Tibial artery (tissue), 4 donors: Measurements from ENCODE around the gene MMS19.
A peak's percentile ranks its signal among the peaks of the same experiment; 100 is the strongest.

Experiments
- DNase-seq, 2 donors: peaks; one replicate each; pipeline ENCODE4 v3.0.0-alpha.2; 2019
- H3K27ac ChIP-seq, 2 donors: fragments of 200-600 bp; sonication (generic) in 1 of 2; 1 replicate in 1 of 2; 2 replicates in 1 of 2; pipeline ENCODE4 v1.5.1; 2018 to 2019; ENCODE audit warnings: mild to moderate bottlenecking in 1 of 2
- H3K27me3 ChIP-seq, 2 donors: fragments of 200-600 bp; sonication (generic) in 1 of 2; one replicate each; pipeline versions ENCODE4 v1.5.1 to v1.6.0; 2016 to 2019
- H3K36me3 ChIP-seq, 3 donors: fragments of 200-600 bp; sonication (generic) in 2 of 3; one replicate each; pipeline ENCODE4 v1.5.1; 2016 to 2019; ENCODE audit warnings: mild to moderate bottlenecking in 2 of 3
- H3K4me1 ChIP-seq, 4 donors: fragments of 200-600 bp; sonication (generic) in 2 of 4; 1 replicate in 3 of 4; 2 replicates in 1 of 4; pipeline ENCODE4 v1.5.1; 2016 to 2019
- H3K4me3 ChIP-seq, 2 donors: fragments of 200-600 bp; sonication (generic) in 1 of 2; 1 replicate in 1 of 2; 2 replicates in 1 of 2; pipeline ENCODE4 v1.5.1; 2018 to 2019; ENCODE audit warnings: mild to moderate bottlenecking in 2 of 2
- H3K9me3 ChIP-seq, 3 donors: fragments of 200-600 bp; sonication (generic) in 1 of 3; one replicate each; pipeline ENCODE4 v1.5.1; 2016 to 2019
- intact Hi-C: fragments of 100-400 bp; cut with DNase I; formaldehyde crosslinking; loops from one replicate; pipeline ENCODE4 v1.15.0; 2023; ENCODE audit warnings: low total_unique reads
- TF ChIP-seq, protein P1 (sequence below), 2 experiments: fragments of 200-600 bp in 1 of 2; fragments of 450-650 bp in 1 of 2; IDR thresholded peaks; one replicate each; pipeline ENCODE4 v1.5.1; 2017 to 2019; ENCODE audit warnings: antibody characterized with exemption in 2 of 2, mild to moderate bottlenecking in 1 of 2, moderate library complexity in 1 of 2

Gene MMS19

GRCh38 chr10:97543025-97543546 is 44.9 kb upstream of the MMS19 start:
- Histone ChIP-seq H3K36me3 (no peaks in the 10 kb centered on the region), H3K4me3 (no peak overlapping the region), H3K27me3 (no peaks in the 10 kb centered on the region), H3K4me1 (peaks cover 4 to 58% (median 45%) of the 10 kb centered on the region in 4 donors), H3K27ac (peak overlapping the region; percentile 78 to 88), H3K9me3 (no peaks in the 10 kb centered on the region)
- DNase-seq, result peak; percentile 92 to 93
- intact Hi-C loops, result no loop called here
- TF ChIP-seq, protein P1, sequence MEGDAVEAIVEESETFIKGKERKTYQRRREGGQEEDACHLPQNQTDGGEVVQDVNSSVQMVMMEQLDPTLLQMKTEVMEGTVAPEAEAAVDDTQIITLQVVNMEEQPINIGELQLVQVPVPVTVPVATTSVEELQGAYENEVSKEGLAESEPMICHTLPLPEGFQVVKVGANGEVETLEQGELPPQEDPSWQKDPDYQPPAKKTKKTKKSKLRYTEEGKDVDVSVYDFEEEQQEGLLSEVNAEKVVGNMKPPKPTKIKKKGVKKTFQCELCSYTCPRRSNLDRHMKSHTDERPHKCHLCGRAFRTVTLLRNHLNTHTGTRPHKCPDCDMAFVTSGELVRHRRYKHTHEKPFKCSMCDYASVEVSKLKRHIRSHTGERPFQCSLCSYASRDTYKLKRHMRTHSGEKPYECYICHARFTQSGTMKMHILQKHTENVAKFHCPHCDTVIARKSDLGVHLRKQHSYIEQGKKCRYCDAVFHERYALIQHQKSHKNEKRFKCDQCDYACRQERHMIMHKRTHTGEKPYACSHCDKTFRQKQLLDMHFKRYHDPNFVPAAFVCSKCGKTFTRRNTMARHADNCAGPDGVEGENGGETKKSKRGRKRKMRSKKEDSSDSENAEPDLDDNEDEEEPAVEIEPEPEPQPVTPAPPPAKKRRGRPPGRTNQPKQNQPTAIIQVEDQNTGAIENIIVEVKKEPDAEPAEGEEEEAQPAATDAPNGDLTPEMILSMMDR (IDR thresholded peaks at IDR 0.05), result no peak

DNA sequence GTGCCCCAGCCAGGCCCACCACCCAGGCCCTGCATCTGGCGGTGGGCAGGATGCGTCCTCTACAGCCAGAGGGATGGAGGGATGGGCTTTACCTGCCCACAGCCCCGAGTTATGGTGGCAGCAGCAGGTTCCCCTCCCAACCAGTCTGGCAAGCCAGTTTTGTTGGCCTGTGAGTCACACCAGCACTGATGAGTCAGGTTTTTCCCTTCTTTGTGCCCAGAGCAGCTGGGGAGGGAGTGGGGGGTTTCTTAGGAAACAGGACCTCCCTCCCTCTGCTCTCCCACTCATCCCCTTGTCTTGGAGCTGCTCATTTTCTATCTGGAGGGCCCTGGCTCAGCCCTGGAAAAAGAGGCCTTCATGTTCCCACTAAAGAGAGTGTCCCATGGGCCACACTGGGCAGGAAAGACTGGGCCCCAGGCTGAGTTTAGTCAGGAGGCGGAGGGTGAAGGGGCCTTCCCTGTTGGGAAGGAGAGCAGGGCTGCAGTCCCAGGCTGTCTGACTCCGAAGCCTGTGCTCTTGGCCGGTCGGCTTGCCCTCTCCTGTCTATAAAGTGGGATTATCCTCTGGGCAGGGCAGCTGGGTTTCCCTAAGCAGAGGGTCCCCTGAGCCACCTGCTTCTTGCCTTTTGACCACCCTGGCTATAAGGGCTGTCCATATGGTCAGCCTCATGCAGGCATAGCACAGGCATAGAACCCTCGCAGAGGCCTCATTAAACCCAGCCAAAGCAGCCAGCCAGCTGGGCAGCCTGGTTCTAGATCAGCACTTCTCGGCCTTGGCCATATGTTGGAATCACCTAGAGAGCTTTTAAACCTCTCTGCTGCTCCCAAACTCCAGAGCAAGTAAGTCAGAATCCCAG is 44.2 kb upstream of the MMS19 start:
- no peak overlapping the region for H3K4me3 ChIP-seq
- intact Hi-C loops, result no loop called here
- TF ChIP-seq, protein P1 (IDR thresholded peaks at IDR 0.05), result no peak
- H3K9me3 ChIP-seq, result no peaks in the 10 kb centered on the region
- DNase-seq, result peak; percentile 85 to 89
- peaks cover 4 to 57% (median 45%) of the 10 kb centered on the region in 4 donors for H3K4me1 ChIP-seq
- no peaks in the 10 kb centered on the region for H3K36me3 ChIP-seq
- no peaks in the 10 kb centered on the region for H3K27me3 ChIP-seq
- H3K27ac ChIP-seq, result peak overlapping the region; percentile 78 to 88

DNA sequence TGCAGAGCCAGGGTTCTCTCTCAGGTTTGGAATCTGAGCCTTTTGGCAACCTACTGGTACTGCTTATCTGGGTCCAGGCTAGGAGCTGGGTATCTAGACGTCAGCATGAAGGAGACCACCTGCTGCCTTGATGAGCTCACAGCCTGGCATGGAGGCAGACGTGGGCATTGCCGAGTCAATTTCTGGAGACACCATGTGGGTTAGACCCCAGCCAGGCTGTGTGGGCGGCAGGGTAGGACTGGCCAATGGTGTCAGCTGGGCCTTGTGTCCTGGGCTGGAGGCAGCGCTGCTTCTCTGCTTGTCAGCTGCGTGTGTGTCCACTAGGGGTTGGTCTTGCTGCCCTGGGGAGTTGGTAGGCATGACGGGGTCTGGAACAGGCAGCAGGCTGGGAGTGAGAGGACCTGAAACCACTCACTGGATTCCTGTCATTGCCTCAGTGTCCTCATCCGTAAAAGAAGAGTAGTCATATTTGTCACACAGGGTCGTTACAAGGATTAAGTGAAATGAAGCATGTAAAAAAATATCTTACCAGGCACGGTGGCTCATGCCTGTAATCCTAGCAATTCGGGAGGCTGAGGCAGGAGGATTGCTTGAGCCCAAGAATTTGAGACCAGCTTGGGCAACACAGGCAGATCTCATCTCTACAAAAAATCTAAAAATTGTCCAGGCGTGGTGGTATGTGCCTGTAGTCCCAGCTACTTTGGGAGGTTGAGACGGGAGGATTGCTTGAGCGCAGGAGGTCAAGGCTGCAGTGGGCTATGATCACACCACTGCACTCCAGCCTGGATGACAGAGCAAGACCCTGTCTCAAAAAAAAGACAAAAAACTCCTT is 42.7 kb upstream of the MMS19 start:
- H3K9me3 ChIP-seq, result no peaks in the 10 kb centered on the region
- no peaks in the 10 kb centered on the region for H3K36me3 ChIP-seq
- H3K4me3 ChIP-seq, result no peak overlapping the region
- peak overlapping the region; percentile 38 to 88 for H3K27ac ChIP-seq
- TF ChIP-seq, protein P1 (IDR thresholded peaks at IDR 0.05), result peak in 1 of 2 experiments; percentile 27
- H3K27me3 ChIP-seq, result no peaks in the 10 kb centered on the region
- H3K4me1 ChIP-seq, result peaks cover 4 to 57% (median 41%) of the 10 kb centered on the region in 4 donors
- intact Hi-C loops, result no loop called here
- DNase-seq, result peak in 1 of 2 donors; percentile 73

DNA sequence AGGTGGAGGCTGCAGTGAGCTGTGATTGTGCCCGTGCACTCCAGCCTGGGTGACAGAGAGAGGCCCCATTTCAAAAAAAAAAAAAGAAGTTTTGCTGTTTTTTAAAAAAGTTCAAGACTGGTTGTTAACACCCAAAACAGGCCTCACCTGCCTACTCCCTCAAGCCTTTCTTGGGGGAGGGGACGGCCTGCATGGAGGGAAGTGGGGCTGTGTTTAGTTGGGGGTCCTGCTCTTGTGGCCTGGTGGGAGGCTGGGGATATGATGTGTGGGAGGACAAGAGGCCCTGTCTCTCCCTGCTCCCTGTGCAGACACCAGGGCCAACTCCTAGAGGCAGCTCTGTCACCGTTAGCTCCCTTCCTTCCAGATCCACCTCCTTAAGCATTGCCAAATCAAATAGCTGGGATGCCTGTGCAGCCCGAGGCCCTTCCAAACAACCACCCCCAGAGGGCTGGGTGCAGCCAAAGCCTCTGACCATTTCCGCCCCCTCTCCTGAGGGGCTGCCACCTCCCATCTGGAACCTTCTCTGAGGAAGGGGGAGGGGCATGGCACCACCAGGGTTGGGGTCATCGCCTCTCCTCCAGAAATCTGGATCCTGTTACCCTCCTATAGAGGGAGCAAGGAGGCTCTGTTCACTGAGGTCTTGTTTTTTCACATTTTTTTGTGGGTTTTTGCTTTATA is 41.4 kb upstream of the MMS19 start:
- peak overlapping the region; percentile 26 to 88 for H3K27ac ChIP-seq
- no peaks in the 10 kb centered on the region for H3K36me3 ChIP-seq
- no peaks in the 10 kb centered on the region for H3K9me3 ChIP-seq
- no peak for DNase-seq
- no peaks in the 10 kb centered on the region for H3K27me3 ChIP-seq
- no peak overlapping the region for H3K4me3 ChIP-seq
- TF ChIP-seq, protein P1 (IDR thresholded peaks at IDR 0.05), result no peak
- H3K4me1 ChIP-seq, result peaks cover 4 to 57% (median 41%) of the 10 kb centered on the region in 4 donors
- intact Hi-C loops, result no loop called here

GRCh38 chr10:97538839-97539238 is 40.6 kb upstream of the MMS19 start:
- TF ChIP-seq, protein P1 (IDR thresholded peaks at IDR 0.05), result no peak
- intact Hi-C loops, result no loop called here
- Histone ChIP-seq H3K27me3 (no peaks in the 10 kb centered on the region), H3K4me3 (no peak overlapping the region), H3K9me3 (no peaks in the 10 kb centered on the region), H3K36me3 (no peaks in the 10 kb centered on the region), H3K4me1 (peaks cover 4 to 55% (median 40%) of the 10 kb centered on the region in 4 donors), H3K27ac (peak overlapping the region; percentile 14 to 88)
- DNase-seq, result no peak
